Measurements from ENCODE around the gene SAMD11. TPM values are rescaled to one million over a fixed set of nuclear protein-coding genes. Genes with fewer than 3 reads are reported as not detected.

SAMD11 gene
- polyA plus RNA-seq, 2 of the 4 experiments (the other 2 are of a cell fraction), result 22.4 to 52.8 TPM

DNA sequence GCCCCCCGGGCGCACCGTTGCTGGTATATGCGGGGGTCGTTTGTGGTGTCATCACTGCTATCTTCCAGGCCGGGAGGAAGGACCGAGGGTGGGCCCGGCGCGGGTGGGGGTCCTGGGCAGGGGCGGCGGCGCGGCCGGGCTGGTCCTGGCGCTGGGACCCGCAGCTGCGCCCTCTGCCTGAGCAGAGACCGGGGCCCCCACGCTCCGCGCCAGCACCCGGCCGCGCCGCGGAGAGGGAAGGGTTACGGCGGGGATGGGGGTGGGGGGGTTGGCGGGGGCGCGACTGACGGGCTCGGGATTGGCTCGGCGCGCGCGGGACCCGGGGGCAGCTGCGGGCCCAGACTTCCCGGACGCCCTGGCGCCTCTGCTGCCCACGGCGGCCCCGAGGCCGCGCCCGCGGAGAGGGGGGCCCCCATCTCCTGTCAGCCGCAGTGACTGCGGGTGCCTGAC lies 13.8 kb upstream of the SAMD11 start:
- WGBS (ENCODE audit: missing lambda C conversion rate), result 88% methylated on average over 9 of the region's 53 CpGs
- no peak for DNase-seq (ENCODE audit: low read depth in 1 of 2, low spot score in 1 of 2)
- ChIA-PET POLR2A (no interaction called here), CTCF (interaction anchor here (4.3 kb wide), 1 partner anchor 30 kb away, joined by 30 read pairs; no protein-coding TSS in a partner anchor)
- FAIRE-seq, result no peak
- Histone ChIP-seq H3K4me1 (peaks cover 69% of the 10 kb centered on the region), H3K9me3 (no peaks in the 10 kb centered on the region), H3K4me3 (no peak overlapping the region), H3K27ac (peak overlapping the region in 1 of 2 experiments; percentile 89; a peak in 3 of 6 replicates), H3K4me2 (no peak overlapping the region)
- no peak for ATAC-seq
- TF ChIP-seq JUN (IDR thresholded peaks at IDR 0.05) (no peak), EP300 (IDR thresholded peaks at IDR 0.05) (no peak), EHMT2 (IDR thresholded peaks at IDR 0.05; ENCODE audit: low read depth) (no peak), KDM1A (IDR thresholded peaks at IDR 0.05; ENCODE audit: low read depth) (no peak), POLR2A (IDR thresholded peaks at IDR 0.05; ENCODE audit: low read length) (no peak), RAD21 (conservative IDR thresholded peaks at IDR 0.05 in 1 of 2, IDR thresholded peaks at IDR 0.05 in 1 of 2) (no peak), CEBPB (IDR thresholded peaks at IDR 0.05) (no peak)
- TF ChIP-seq, protein P1, sequence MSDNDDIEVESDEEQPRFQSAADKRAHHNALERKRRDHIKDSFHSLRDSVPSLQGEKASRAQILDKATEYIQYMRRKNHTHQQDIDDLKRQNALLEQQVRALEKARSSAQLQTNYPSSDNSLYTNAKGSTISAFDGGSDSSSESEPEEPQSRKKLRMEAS (IDR thresholded peaks at IDR 0.05), result no peak

DNA sequence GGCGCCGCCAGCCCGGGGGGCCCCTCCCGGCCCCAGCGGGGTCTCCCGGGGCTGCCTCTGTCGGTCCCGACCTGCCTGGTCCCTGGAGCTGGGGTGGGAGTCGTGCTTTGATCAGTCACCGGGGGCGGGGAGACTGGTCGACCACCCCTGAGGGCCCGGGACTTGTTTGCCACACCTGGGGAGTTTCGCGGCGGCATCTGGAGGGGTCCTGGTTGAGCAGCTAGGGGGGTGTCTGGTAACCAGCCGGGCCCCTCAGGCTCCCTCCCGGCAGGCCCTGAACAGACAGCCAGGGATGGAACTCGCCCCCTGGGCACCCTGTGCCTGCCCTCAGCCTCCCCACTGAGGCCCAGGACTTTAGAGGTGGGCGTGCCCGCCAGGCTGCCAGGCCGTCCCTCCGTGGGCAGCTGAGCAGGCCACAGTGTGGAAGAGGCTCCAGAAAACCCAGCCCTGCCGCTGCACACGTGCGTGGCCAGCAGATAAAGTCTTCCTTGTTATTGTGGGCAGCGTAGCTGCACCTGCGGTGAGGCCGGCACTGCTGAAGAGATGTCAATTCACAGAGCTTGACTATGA lies 13.3 kb upstream of the SAMD11 start:
- no peaks in the 10 kb centered on the region for H3K9me3 ChIP-seq
- ChIA-PET CTCF (interaction anchor here (1.9 to 4.3 kb wide), 2 partner anchors 8 to 29 kb away, joined by 8 to 30 read pairs; no protein-coding TSS in a partner anchor), POLR2A (no interaction called here)
- TF ChIP-seq RNF2 (IDR thresholded peaks at IDR 0.05; ENCODE audit: borderline replicate concordance, low read depth) (no peak), CHD2 (IDR thresholded peaks at IDR 0.05; ENCODE audit: low read length, partially characterized antibody) (no peak), MAFK (IDR thresholded peaks at IDR 0.05; ENCODE audit: partially characterized antibody) (no peak), ZC3H11A (IDR thresholded peaks at IDR 0.05) (no peak), TFCP2L1 (CRISPR knock-in tag; IDR thresholded peaks at IDR 0.05) (no peak), CBX2 (IDR thresholded peaks at IDR 0.05; ENCODE audit: borderline replicate concordance, low read depth) (no peak), ZFP36 (IDR thresholded peaks at IDR 0.05; ENCODE audit: borderline replicate concordance, partially characterized antibody) (no peak), BHLHE40 (IDR thresholded peaks at IDR 0.05; ENCODE audit: low read depth, low read length) (no peak), POLR2A (IDR thresholded peaks at IDR 0.05; ENCODE audit: low read length) (no peak)
- 71% methylated on average over 3 of the region's 29 CpGs for WGBS (ENCODE audit: missing lambda C conversion rate)
- H3K27ac ChIP-seq, result peak overlapping the region; percentile 17 to 89; a peak in 5 of 6 replicates
- ATAC-seq, result no peak
- DNase-seq (ENCODE audit: low read depth in 1 of 2, low spot score in 1 of 2), result no peak
- no peak overlapping the region for H3K4me3 ChIP-seq
- FAIRE-seq, result no peak
- peak overlapping the region; percentile 52 for H3K4me2 ChIP-seq
- peaks cover 65% of the 10 kb centered on the region for H3K4me1 ChIP-seq

DNA sequence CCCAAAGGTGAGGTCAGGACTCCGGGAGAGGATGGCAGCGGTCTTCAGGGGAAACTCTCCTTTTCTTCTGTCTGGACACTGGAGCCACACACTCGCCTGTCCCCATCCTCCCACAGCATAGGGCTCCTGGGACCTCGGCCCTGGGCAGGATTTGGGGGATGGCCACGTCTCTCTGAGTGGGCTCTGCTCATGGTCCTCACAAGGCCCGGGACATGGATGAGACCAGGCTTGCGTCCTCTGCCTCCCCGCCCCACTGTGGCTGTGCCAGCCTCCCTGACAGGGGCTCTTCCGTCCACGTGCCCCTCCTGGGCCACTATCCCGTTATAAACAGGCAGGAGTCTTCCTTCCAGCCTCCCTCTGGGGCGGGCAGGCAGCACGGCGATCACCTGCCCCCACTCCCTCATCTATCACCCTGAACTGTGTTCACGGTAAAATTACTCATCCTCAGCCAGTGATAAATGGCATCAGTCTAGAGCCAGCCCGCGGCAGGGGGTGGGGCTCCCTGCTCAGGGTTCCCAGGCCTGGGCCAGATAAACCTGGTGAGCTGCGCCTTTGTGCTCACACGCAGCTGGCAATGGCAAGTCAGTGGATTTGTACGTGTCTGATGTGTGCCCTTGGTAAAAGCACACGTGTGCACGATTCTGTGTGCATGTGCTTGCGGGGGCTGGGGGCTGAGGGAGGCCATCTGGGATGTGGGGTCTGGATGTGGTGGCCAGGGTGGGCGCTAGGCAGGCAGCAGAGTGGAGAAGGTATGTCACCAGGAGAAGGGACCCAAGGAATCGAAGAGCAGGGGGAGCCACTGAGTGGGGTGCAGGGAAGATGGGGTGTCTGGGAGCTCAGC lies 12.6 kb upstream of the SAMD11 start:
- Histone ChIP-seq H3K9me3 (no peaks in the 10 kb centered on the region), H3K4me3 (no peak overlapping the region), H3K4me2 (peak overlapping the region; percentile 52), H3K27ac (peak overlapping the region; percentile 17 to 89; a peak in 5 of 6 replicates), H3K4me1 (peaks cover 58% of the 10 kb centered on the region)
- POLR2A ChIA-PET, result no interaction called here
- peak; percentile 77; the same call in 1 of the 2 replicates for TF ChIP-seq HOXB5 (CRISPR knock-in tag; IDR thresholded peaks at IDR 0.05)
- TF ChIP-seq, protein P1 (IDR thresholded peaks at IDR 0.05), result peak; percentile 56
- no peak for TF ChIP-seq FOSL2 (IDR thresholded peaks at IDR 0.05)
- TF ChIP-seq FOSL2 (CRISPR knock-in tag; IDR thresholded peaks at IDR 0.05), result 0 out of 2 replicates have a peak, but pooled peaks have one; percentile 15
- TF ChIP-seq, protein P2, sequence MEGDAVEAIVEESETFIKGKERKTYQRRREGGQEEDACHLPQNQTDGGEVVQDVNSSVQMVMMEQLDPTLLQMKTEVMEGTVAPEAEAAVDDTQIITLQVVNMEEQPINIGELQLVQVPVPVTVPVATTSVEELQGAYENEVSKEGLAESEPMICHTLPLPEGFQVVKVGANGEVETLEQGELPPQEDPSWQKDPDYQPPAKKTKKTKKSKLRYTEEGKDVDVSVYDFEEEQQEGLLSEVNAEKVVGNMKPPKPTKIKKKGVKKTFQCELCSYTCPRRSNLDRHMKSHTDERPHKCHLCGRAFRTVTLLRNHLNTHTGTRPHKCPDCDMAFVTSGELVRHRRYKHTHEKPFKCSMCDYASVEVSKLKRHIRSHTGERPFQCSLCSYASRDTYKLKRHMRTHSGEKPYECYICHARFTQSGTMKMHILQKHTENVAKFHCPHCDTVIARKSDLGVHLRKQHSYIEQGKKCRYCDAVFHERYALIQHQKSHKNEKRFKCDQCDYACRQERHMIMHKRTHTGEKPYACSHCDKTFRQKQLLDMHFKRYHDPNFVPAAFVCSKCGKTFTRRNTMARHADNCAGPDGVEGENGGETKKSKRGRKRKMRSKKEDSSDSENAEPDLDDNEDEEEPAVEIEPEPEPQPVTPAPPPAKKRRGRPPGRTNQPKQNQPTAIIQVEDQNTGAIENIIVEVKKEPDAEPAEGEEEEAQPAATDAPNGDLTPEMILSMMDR (IDR thresholded peaks at IDR 0.05), result no peak
- WGBS (ENCODE audit: missing lambda C conversion rate), result 45% methylated on average over 12 of the region's 25 CpGs
- CTCF ChIA-PET, result interaction anchor here (0.9 to 4.3 kb wide), 5 partner anchors 8 to 65 kb away, joined by 3 to 30 read pairs (median 4); no protein-coding TSS in a partner anchor
- DNase-seq (ENCODE audit: low read depth in 1 of 2, low spot score in 1 of 2), result peak; percentile 55 to 59
- peak; percentile 66 to 70 for ATAC-seq
- no peak for FAIRE-seq
